ENCODE data around the gene DMBT1.

- no peak for TF ChIP-seq SP1 (IDR thresholded peaks at IDR 0.05)
- TF ChIP-seq FOXA1 (IDR thresholded peaks at IDR 0.05): no peak
- TF ChIP-seq SUZ12 (IDR thresholded peaks at IDR 0.05): no peak
- no peak for TF ChIP-seq CTBP1 (IDR thresholded peaks at IDR 0.05; ENCODE audit: borderline replicate concordance)
- no peak for TF ChIP-seq ARNT (IDR thresholded peaks at IDR 0.05)
- no peak for TF ChIP-seq NFRKB (IDR thresholded peaks at IDR 0.05)
- TF ChIP-seq L3MBTL2 (conservative IDR thresholded peaks at IDR 0.05): no peak
- no peak for TF ChIP-seq ELF4 (IDR thresholded peaks at IDR 0.05)
Measured at GRCh38 chr10:122550427-122550826, 10.1 kb upstream of the DMBT1 start.

Data from HEK293T (cell line).